ENCODE measurements around the gene LIN28A.

DNA sequence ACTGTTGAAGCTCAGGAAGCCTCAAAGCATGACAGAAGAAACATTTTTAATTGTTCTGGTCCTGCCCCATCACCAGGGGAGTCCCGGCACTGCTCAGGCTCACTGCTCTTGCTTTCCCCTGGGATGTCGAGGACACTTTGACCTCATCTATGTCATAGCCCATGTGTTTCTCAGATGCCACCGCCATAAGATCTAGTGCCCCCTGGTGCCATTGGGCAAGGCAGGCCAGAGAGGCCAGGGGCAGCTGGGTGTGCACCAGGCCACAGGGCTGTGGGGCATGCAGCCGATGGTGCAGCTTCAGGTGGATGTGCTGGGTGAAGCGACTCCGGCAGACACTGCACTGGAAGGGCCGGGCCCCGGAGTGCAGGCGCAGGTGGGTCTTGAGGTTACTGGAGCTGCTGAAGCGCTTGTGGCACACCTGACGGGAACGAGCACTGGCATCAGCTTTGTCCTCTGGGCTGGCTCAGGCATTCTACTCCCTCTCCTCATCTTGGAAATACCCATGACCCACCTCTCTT, 49.0 kb upstream of the LIN28A start:
- TF ChIP-seq, protein P1, sequence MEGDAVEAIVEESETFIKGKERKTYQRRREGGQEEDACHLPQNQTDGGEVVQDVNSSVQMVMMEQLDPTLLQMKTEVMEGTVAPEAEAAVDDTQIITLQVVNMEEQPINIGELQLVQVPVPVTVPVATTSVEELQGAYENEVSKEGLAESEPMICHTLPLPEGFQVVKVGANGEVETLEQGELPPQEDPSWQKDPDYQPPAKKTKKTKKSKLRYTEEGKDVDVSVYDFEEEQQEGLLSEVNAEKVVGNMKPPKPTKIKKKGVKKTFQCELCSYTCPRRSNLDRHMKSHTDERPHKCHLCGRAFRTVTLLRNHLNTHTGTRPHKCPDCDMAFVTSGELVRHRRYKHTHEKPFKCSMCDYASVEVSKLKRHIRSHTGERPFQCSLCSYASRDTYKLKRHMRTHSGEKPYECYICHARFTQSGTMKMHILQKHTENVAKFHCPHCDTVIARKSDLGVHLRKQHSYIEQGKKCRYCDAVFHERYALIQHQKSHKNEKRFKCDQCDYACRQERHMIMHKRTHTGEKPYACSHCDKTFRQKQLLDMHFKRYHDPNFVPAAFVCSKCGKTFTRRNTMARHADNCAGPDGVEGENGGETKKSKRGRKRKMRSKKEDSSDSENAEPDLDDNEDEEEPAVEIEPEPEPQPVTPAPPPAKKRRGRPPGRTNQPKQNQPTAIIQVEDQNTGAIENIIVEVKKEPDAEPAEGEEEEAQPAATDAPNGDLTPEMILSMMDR (IDR thresholded peaks at IDR 0.05; ENCODE audit: low read depth, low read length, missing input control) = no peak
- TF ChIP-seq, protein P2, sequence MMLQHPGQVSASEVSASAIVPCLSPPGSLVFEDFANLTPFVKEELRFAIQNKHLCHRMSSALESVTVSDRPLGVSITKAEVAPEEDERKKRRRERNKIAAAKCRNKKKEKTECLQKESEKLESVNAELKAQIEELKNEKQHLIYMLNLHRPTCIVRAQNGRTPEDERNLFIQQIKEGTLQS (IDR thresholded peaks at IDR 0.05) = no peak
- TF ChIP-seq, protein P3, sequence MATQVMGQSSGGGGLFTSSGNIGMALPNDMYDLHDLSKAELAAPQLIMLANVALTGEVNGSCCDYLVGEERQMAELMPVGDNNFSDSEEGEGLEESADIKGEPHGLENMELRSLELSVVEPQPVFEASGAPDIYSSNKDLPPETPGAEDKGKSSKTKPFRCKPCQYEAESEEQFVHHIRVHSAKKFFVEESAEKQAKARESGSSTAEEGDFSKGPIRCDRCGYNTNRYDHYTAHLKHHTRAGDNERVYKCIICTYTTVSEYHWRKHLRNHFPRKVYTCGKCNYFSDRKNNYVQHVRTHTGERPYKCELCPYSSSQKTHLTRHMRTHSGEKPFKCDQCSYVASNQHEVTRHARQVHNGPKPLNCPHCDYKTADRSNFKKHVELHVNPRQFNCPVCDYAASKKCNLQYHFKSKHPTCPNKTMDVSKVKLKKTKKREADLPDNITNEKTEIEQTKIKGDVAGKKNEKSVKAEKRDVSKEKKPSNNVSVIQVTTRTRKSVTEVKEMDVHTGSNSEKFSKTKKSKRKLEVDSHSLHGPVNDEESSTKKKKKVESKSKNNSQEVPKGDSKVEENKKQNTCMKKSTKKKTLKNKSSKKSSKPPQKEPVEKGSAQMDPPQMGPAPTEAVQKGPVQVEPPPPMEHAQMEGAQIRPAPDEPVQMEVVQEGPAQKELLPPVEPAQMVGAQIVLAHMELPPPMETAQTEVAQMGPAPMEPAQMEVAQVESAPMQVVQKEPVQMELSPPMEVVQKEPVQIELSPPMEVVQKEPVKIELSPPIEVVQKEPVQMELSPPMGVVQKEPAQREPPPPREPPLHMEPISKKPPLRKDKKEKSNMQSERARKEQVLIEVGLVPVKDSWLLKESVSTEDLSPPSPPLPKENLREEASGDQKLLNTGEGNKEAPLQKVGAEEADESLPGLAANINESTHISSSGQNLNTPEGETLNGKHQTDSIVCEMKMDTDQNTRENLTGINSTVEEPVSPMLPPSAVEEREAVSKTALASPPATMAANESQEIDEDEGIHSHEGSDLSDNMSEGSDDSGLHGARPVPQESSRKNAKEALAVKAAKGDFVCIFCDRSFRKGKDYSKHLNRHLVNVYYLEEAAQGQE (IDR thresholded peaks at IDR 0.05) = no peak
- TF ChIP-seq SP1 (IDR thresholded peaks at IDR 0.05) = no peak

Data from liver (tissue), 3 donors.